Neuronal stem cell (in vitro differentiated cells): Measurements from ENCODE around the gene GBP7.

ENCODE experiments used
- DNase-seq: peaks from one replicate; pipeline ENCODE4 v3.0.0-alpha.2; 2013; ENCODE audit warnings: low spot score
- H2AFZ ChIP-seq: one replicate; pipeline ENCODE4 v1.6.1; 2013; ENCODE audit warnings: mild to moderate bottlenecking, low read length, inconsistent platforms
- H2AK5ac ChIP-seq: 2 replicates; pipeline ENCODE4 v1.6.1; 2013; ENCODE audit warnings: low read depth, mild to moderate bottlenecking, inconsistent platforms, low read length, moderate library complexity, mixed read lengths
- H2BK120ac ChIP-seq: 2 replicates; pipeline ENCODE4 v1.6.1; 2013; ENCODE audit warnings: low read depth, mild to moderate bottlenecking, inconsistent platforms, low read length, moderate library complexity, mixed read lengths
- H2BK12ac ChIP-seq: one replicate; pipeline ENCODE4 v1.6.1; 2013; ENCODE audit warnings: low read length, inconsistent platforms
- H2BK15ac ChIP-seq: 2 replicates; pipeline ENCODE4 v1.6.1; 2013; ENCODE audit warnings: mild to moderate bottlenecking, low read length, inconsistent platforms, mixed read lengths
- H2BK5ac ChIP-seq: one replicate; pipeline ENCODE4 v1.6.1; 2013; ENCODE audit warnings: inconsistent platforms, mild to moderate bottlenecking, low read length, moderate library complexity
- H3K14ac ChIP-seq: one replicate; pipeline ENCODE4 v1.6.1; 2013; ENCODE audit warnings: low read length, inconsistent platforms
- H3K18ac ChIP-seq: 2 replicates; pipeline ENCODE4 v1.6.1; 2013; ENCODE audit warnings: low read length, inconsistent platforms
- H3K23ac ChIP-seq: 2 replicates; pipeline ENCODE4 v1.6.1; 2013; ENCODE audit warnings: low read depth, mild to moderate bottlenecking, mixed read lengths, low read length, inconsistent platforms; ENCODE audit not compliant: poor library complexity
- H3K27ac ChIP-seq: replicated peaks from 3 replicates; pipeline ENCODE4 v1.5.1; 2013; ENCODE audit warnings: low read length, inconsistent platforms
- H3K27me3 ChIP-seq, 3 experiments: 2 replicates each; pipeline ENCODE4 v1.6.1; 2013; ENCODE audit warnings: low read length in 3 of 3, mild to moderate bottlenecking in 2 of 3, inconsistent platforms in 1 of 3, low read depth in 1 of 3, mixed read lengths in 1 of 3, moderate library complexity in 1 of 3; ENCODE audit not compliant: control insufficient read depth in 3 of 3, insufficient read depth in 3 of 3
- H3K36me3 ChIP-seq, 2 donors: replicated peaks in 1 of 2; 2 replicates each; pipeline ENCODE4 v1.6.1; 2013; ENCODE audit warnings: low read length in 2 of 2; ENCODE audit not compliant: control insufficient read depth in 2 of 2, insufficient read depth in 2 of 2
- H3K4ac ChIP-seq: 2 replicates; pipeline ENCODE4 v1.6.1; 2013; ENCODE audit warnings: inconsistent platforms, mild to moderate bottlenecking, low read length, moderate library complexity
- H3K4me1 ChIP-seq, 2 donors: 1 replicate in 1 of 2; 2 replicates in 1 of 2; pipeline ENCODE4 v1.6.1; 2013; ENCODE audit warnings: low read length in 2 of 2, low read depth in 1 of 2; ENCODE audit not compliant: control insufficient read depth in 2 of 2, insufficient read depth in 1 of 2
- H3K4me2 ChIP-seq: one replicate; pipeline ENCODE4 v1.6.1; 2013; ENCODE audit warnings: mild to moderate bottlenecking, low read length, inconsistent platforms; ENCODE audit not compliant: insufficient read depth, poor library complexity, severe bottlenecking
- H3K4me3 ChIP-seq, 2 donors: 2 replicates each; pipeline ENCODE4 v1.5.1; 2013; ENCODE audit warnings: low read length in 2 of 2, mild to moderate bottlenecking in 2 of 2, inconsistent platforms in 1 of 2, moderate library complexity in 1 of 2
- H3K79me1 ChIP-seq: one replicate; pipeline ENCODE4 v1.6.1; 2013; ENCODE audit warnings: low read depth, mild to moderate bottlenecking, inconsistent platforms, low read length, moderate library complexity
- H3K9ac ChIP-seq: one replicate; pipeline ENCODE4 v1.6.1; 2013; ENCODE audit warnings: mild to moderate bottlenecking, low read depth, low read length, inconsistent platforms; ENCODE audit not compliant: poor library complexity
- H3K9me3 ChIP-seq, 2 donors: replicated peaks in 1 of 2; 2 replicates each; pipeline versions ENCODE3 to v1.6.1; 2013; ENCODE audit warnings: low read length in 2 of 2, mild to moderate bottlenecking in 2 of 2, inconsistent platforms in 1 of 2, low read depth in 1 of 2, mixed read lengths in 1 of 2, moderate library complexity in 1 of 2; ENCODE audit not compliant: control insufficient read depth in 2 of 2, insufficient read depth in 1 of 2
- H4K8ac ChIP-seq: one replicate; pipeline ENCODE4 v1.6.1; 2013; ENCODE audit warnings: low read depth, mild to moderate bottlenecking, inconsistent platforms, low read length, moderate library complexity
- H4K91ac ChIP-seq: one replicate; pipeline ENCODE4 v1.6.1; 2013; ENCODE audit warnings: low read length, low read depth, mild to moderate bottlenecking, inconsistent platforms; ENCODE audit not compliant: poor library complexity
- WGBS, 2 donors: extraction: QIAGEN DNeasy Blood & Tissue Kit; methylation state at CpG; one replicate each; pipeline ENCODE4 v1.1.7; 2013; ENCODE audit warnings: missing lambda C conversion rate in 2 of 2, mixed read lengths in 1 of 2; ENCODE audit not compliant: insufficient read length in 2 of 2, insufficient replicate concordance in 1 of 2; ENCODE audit errors: extremely low coverage in 2 of 2; 5-methylcytosine and 5-hydroxymethylcytosine counted together

GBP7 gene

DNA sequence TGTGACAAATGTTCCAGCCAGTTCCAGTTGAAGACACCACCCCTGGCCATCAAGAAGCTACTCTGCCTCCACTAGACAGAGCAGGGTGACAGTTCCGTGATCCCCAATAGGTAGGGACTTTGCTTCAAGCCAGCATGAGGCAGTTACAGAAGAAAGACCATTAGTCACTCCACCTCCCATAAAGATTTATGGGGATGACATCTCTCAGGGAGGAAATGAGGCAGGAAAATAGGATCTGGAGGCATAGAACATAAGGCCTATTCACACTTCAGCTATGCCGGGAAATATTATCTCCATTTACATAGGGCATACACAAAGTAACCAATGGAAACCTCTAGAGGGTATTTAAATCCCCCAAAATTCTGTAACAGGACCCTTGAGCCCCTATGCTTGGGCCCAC lies 3.5 kb upstream of the GBP7 start:
- Histone ChIP-seq H3K4me3 (no peak overlapping the region), H3K4me1 (no peaks in the 10 kb centered on the region)

DNA sequence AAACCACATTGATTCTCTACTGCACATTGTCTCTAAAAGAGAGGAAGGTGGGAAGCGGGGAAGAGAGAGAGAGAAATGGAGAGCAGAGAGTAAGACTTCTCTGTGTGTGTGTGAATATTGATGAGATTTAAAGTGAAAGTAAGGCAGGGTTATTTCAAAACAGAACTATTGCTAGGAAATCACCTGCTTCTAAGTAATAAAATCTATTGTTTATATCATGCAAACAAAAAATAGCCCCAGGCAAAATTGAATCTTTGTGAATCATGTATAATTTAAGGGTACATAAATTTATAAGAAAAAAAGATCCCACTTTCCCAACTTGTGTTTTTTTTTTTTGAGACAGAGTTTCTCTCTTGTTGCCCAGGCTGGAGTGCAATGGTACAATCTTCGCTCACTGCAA lies 1.2 kb upstream of the GBP7 start:
- no peaks in the 10 kb centered on the region for H3K36me3 ChIP-seq
- no peak overlapping the region for H3K4me2 ChIP-seq
- H3K9ac ChIP-seq = no peak overlapping the region
- H3K18ac ChIP-seq = no peak overlapping the region
- no peak overlapping the region for H3K4ac ChIP-seq
- no peak overlapping the region for H2BK15ac ChIP-seq
- no peak overlapping the region for H4K8ac ChIP-seq
- no CpG with 5 or more reads among the region's 2 CpGs for WGBS, 2 donors
- DNase-seq = no peak
- H2BK12ac ChIP-seq = no peak overlapping the region
- H3K27me3 ChIP-seq = no peaks in the 10 kb centered on the region
- H4K91ac ChIP-seq = no peak overlapping the region
- H3K4me3 ChIP-seq = no peak overlapping the region
- no peak overlapping the region for H3K14ac ChIP-seq
- H3K23ac ChIP-seq = no peak overlapping the region
- H3K27ac ChIP-seq = no peak overlapping the region
- H2BK120ac ChIP-seq = no peak overlapping the region
- H2AK5ac ChIP-seq = no peak overlapping the region
- H3K4me1 ChIP-seq = no peaks in the 10 kb centered on the region
- no peak overlapping the region for H2AFZ ChIP-seq
- H2BK5ac ChIP-seq = no peak overlapping the region
- H3K9me3 ChIP-seq = no peaks in the 10 kb centered on the region
- H3K79me1 ChIP-seq = no peaks in the 10 kb centered on the region

More for the DNA sequence above, 3.5 kb upstream of the GBP7 start:
- Histone ChIP-seq H3K36me3 (no peaks in the 10 kb centered on the region), H3K27ac (no peak overlapping the region), H2BK5ac (no peak overlapping the region), H2BK12ac (no peak overlapping the region), H2AFZ (no peak overlapping the region), H2BK120ac (no peak overlapping the region), H2BK15ac (no peak overlapping the region), H4K91ac (no peak overlapping the region), H3K27me3 (no peaks in the 10 kb centered on the region), H3K23ac (no peak overlapping the region), H3K4ac (no peak overlapping the region), H2AK5ac (no peak overlapping the region), H3K14ac (no peak overlapping the region), H3K79me1 (no peaks in the 10 kb centered on the region), H3K9me3 (no peaks in the 10 kb centered on the region), H3K9ac (no peak overlapping the region), H4K8ac (no peak overlapping the region), H3K18ac (no peak overlapping the region), H3K4me2 (no peak overlapping the region)
- no peak for DNase-seq
- no CpG with 5 or more reads among the region's 2 CpGs for WGBS, 2 donors

- Histone ChIP-seq H3K36me3 (no peaks in the 10 kb centered on the region), H2BK15ac (no peak overlapping the region), H3K4me1 (no peaks in the 10 kb centered on the region), H3K14ac (no peak overlapping the region), H3K4ac (no peak overlapping the region), H2BK12ac (no peak overlapping the region), H3K27me3 (no peaks in the 10 kb centered on the region), H2BK120ac (no peak overlapping the region), H3K79me1 (no peaks in the 10 kb centered on the region), H4K91ac (no peak overlapping the region), H3K27ac (no peak overlapping the region), H4K8ac (no peak overlapping the region), H3K4me2 (no peak overlapping the region), H3K9ac (no peak overlapping the region), H3K23ac (no peak overlapping the region), H3K9me3 (no peaks in the 10 kb centered on the region), H3K4me3 (no peak overlapping the region), H2AFZ (no peak overlapping the region), H2AK5ac (no peak overlapping the region), H2BK5ac (no peak overlapping the region), H3K18ac (no peak overlapping the region)
- WGBS, 2 donors = no CpG with 5 or more reads among the region's 3 CpGs
- no peak for DNase-seq
These were observed 1.3 kb downstream of the GBP7 start for GRCh38 chr1:89174491-89174890.

- H2AFZ ChIP-seq = no peak overlapping the region
- H3K4me1 ChIP-seq = no peaks in the 10 kb centered on the region
- H3K4me2 ChIP-seq = no peak overlapping the region
- H3K27me3 ChIP-seq = no peaks in the 10 kb centered on the region
- H4K91ac ChIP-seq = no peak overlapping the region
- H3K4ac ChIP-seq = no peak overlapping the region
- no peaks in the 10 kb centered on the region for H3K79me1 ChIP-seq
- no peak overlapping the region for H2BK5ac ChIP-seq
- H3K14ac ChIP-seq = no peak overlapping the region
- no CpG with 5 or more reads among the region's 4 CpGs for WGBS, 2 donors
- H3K36me3 ChIP-seq = no peaks in the 10 kb centered on the region
- H3K9ac ChIP-seq = no peak overlapping the region
- no peak for DNase-seq
- no peak overlapping the region for H3K18ac ChIP-seq
- no peak overlapping the region for H2BK120ac ChIP-seq
- H2AK5ac ChIP-seq = no peak overlapping the region
- no peak overlapping the region for H3K27ac ChIP-seq
- no peak overlapping the region for H4K8ac ChIP-seq
- no peaks in the 10 kb centered on the region for H3K9me3 ChIP-seq
- no peak overlapping the region for H3K4me3 ChIP-seq
- no peak overlapping the region for H3K23ac ChIP-seq
- no peak overlapping the region for H2BK12ac ChIP-seq
- no peak overlapping the region for H2BK15ac ChIP-seq
These were observed 3.2 kb downstream of the GBP7 start for GRCh38 chr1:89172468-89173143.
